AG09309 (cell line): ENCODE results near the gene HAND1.

ENCODE experiments used
- DNase-seq: peaks from one replicate; pipeline ENCODE4 v3.0.0-alpha.2; 2010; ENCODE audit warnings: low read depth
- H3K4me3 ChIP-seq: 2 replicates; pipeline ENCODE4 v1.5.1; 2011; ENCODE audit warnings: mild to moderate bottlenecking, low read depth, low read length, moderate library complexity; ENCODE audit not compliant: control insufficient read depth
- CTCF ChIP-seq: IDR thresholded peaks from 2 replicates; pipeline ENCODE4 v1.5.1; 2011; ENCODE audit warnings: mild to moderate bottlenecking, low read depth, low read length, inconsistent platforms; ENCODE audit not compliant: insufficient read depth, control insufficient read depth; ENCODE audit errors: missing control alignments

HAND1 gene

GRCh38 chr5:154476354-154477205, 1.4 kb downstream of the HAND1 start:
- DNase-seq: no peak
- no peak overlapping the region for H3K4me3 ChIP-seq
- no peak for TF ChIP-seq CTCF

- no peak for TF ChIP-seq CTCF
- no peak overlapping the region for H3K4me3 ChIP-seq
- DNase-seq: no peak
These were observed 2.3 kb downstream of the HAND1 start for GRCh38 chr5:154475591-154476353.

- no peak for DNase-seq
- no peak for TF ChIP-seq CTCF
- H3K4me3 ChIP-seq: no peak overlapping the region
These were observed 3.4 kb downstream of the HAND1 start for GRCh38 chr5:154474396-154475334.

- no peak for TF ChIP-seq CTCF
- DNase-seq: no peak
- no peak overlapping the region for H3K4me3 ChIP-seq
These were observed 4.3 kb downstream of the HAND1 start for GRCh38 chr5:154473581-154474283.

- TF ChIP-seq CTCF: no peak
- H3K4me3 ChIP-seq: no peak overlapping the region
- no peak for DNase-seq
These were observed 5.0 kb downstream of the HAND1 start for GRCh38 chr5:154472871-154473580.
